ENCODE measurements around the gene GADD45G.

The GADD45G gene

GRCh38 chr9:89598926-89599325, 5.9 kb upstream of the GADD45G start:
- no peak overlapping the region for H3K4me3 ChIP-seq (replicated peaks; ENCODE audit: low read depth, low read length)
- peaks cover 3% of the 10 kb centered on the region for H3K27me3 ChIP-seq (replicated peaks; ENCODE audit: control insufficient read depth, insufficient read depth, low read length)
- TF ChIP-seq CTCF (IDR thresholded peaks at IDR 0.05; ENCODE audit: insufficient read depth, low read length, poor library complexity, severe bottlenecking), result no peak
- no peaks in the 10 kb centered on the region for H3K36me3 ChIP-seq (ENCODE audit: control insufficient read depth, insufficient read depth, low read length)
- DNase-seq (ENCODE audit: extremely low read depth, insufficient read length), result no peak

GRCh38 chr9:89600831-89601230, 4.0 kb upstream of the GADD45G start:
- TF ChIP-seq CTCF (IDR thresholded peaks at IDR 0.05; ENCODE audit: insufficient read depth, low read length, poor library complexity, severe bottlenecking), result no peak
- Histone ChIP-seq H3K4me3 (replicated peaks; ENCODE audit: low read depth, low read length) (no peak overlapping the region), H3K27me3 (replicated peaks; ENCODE audit: control insufficient read depth, insufficient read depth, low read length) (peaks cover 4% of the 10 kb centered on the region), H3K36me3 (ENCODE audit: control insufficient read depth, insufficient read depth, low read length) (no peaks in the 10 kb centered on the region)
- DNase-seq (ENCODE audit: extremely low read depth, insufficient read length), result no peak

- Histone ChIP-seq H3K4me3 (replicated peaks; ENCODE audit: low read depth, low read length) (no peak overlapping the region), H3K36me3 (ENCODE audit: control insufficient read depth, insufficient read depth, low read length) (no peaks in the 10 kb centered on the region), H3K27me3 (replicated peaks; ENCODE audit: control insufficient read depth, insufficient read depth, low read length) (peaks cover 6% of the 10 kb centered on the region)
- TF ChIP-seq CTCF (IDR thresholded peaks at IDR 0.05; ENCODE audit: insufficient read depth, low read length, poor library complexity, severe bottlenecking), result no peak
- DNase-seq (ENCODE audit: extremely low read depth, insufficient read length), result no peak
Observed at GRCh38 chr9:89601306-89601705, 3.5 kb upstream of the GADD45G start.

GRCh38 chr9:89601856-89602562, 2.8 kb upstream of the GADD45G start:
- no peak for TF ChIP-seq CTCF (IDR thresholded peaks at IDR 0.05; ENCODE audit: insufficient read depth, low read length, poor library complexity, severe bottlenecking)
- Histone ChIP-seq H3K4me3 (replicated peaks; ENCODE audit: low read depth, low read length) (no peak overlapping the region), H3K27me3 (replicated peaks; ENCODE audit: control insufficient read depth, insufficient read depth, low read length) (peaks cover 6% of the 10 kb centered on the region), H3K36me3 (ENCODE audit: control insufficient read depth, insufficient read depth, low read length) (no peaks in the 10 kb centered on the region)
- no peak for DNase-seq (ENCODE audit: extremely low read depth, insufficient read length)

- DNase-seq (ENCODE audit: extremely low read depth, insufficient read length), result peak; percentile 75
- TF ChIP-seq CTCF (IDR thresholded peaks at IDR 0.05; ENCODE audit: insufficient read depth, low read length, poor library complexity, severe bottlenecking), result peak; percentile 96
- Histone ChIP-seq H3K27me3 (replicated peaks; ENCODE audit: control insufficient read depth, insufficient read depth, low read length) (peaks cover 6% of the 10 kb centered on the region), H3K36me3 (ENCODE audit: control insufficient read depth, insufficient read depth, low read length) (no peaks in the 10 kb centered on the region), H3K4me3 (replicated peaks; ENCODE audit: low read depth, low read length) (peak overlapping the region; percentile 23)
Observed at GRCh38 chr9:89602978-89603766, 1.6 kb upstream of the GADD45G start.
